GM13976 (cell line): ENCODE measurements around the gene ADIG.

Experiments
- DNase-seq: peaks from one replicate; pipeline ENCODE4 v3.0.0; 2012; ENCODE audit warnings: low spot score
- CTCF ChIP-seq: IDR thresholded peaks from 2 replicates; pipeline ENCODE4 v1.5.1; 2012; ENCODE audit warnings: borderline replicate concordance, mild to moderate bottlenecking; ENCODE audit not compliant: insufficient read depth; ENCODE audit errors: extremely low read depth, missing control alignments, control extremely low read depth
- in situ Hi-C: fragments of 300-500 bp; cut with MboI; formaldehyde crosslinking; loops from one replicate; pipeline ENCODE4 v1.12.0; 2022; ENCODE audit warnings: low sequenced_read_pairs, mixed read lengths, inconsistent platforms; ENCODE audit not compliant: unreplicated experiment

The ADIG gene

GRCh38 chr20:38555395-38555794 is 25.6 kb upstream of the ADIG start:
- in situ Hi-C loops, result no loop called here
- no peak for DNase-seq
- no peak for TF ChIP-seq CTCF

- no peak for TF ChIP-seq CTCF
- in situ Hi-C loops, result no loop called here
- DNase-seq, result no peak
Observed at GRCh38 chr20:38557174-38557573, 23.8 kb upstream of the ADIG start.

- in situ Hi-C loops, result no loop called here
- TF ChIP-seq CTCF, result no peak
Observed at GRCh38 chr20:38558596-38559360, 22.2 kb upstream of the ADIG start.

GRCh38 chr20:38559764-38560163 is 21.2 kb upstream of the ADIG start:
- TF ChIP-seq CTCF, result no peak
- DNase-seq, result no peak
- in situ Hi-C loops, result no loop called here

More at GRCh38 chr20:38558596-38559360, 22.2 kb upstream of the ADIG start:
- DNase-seq, result no peak

- no peak for DNase-seq
- in situ Hi-C loops, result no loop called here
- TF ChIP-seq CTCF, result no peak
Observed at GRCh38 chr20:38563802-38564431, 17.1 kb upstream of the ADIG start.

GRCh38 chr20:38564680-38565079 is 16.3 kb upstream of the ADIG start:
- TF ChIP-seq CTCF, result no peak
- in situ Hi-C loops, result no loop called here
- DNase-seq, result no peak
